ENCODE data around the gene C1orf167.

Gene C1orf167

GRCh38 chr1:11746795-11747487 lies 15.1 kb upstream of the C1orf167 start:
- Histone ChIP-seq H3K9ac (no peak overlapping the region), H2AFZ (ENCODE audit: low read depth) (no peak overlapping the region), H3K27ac (no peak overlapping the region), H3K4me2 (no peak overlapping the region), H3K4me3 (IDR thresholded peaks at IDR 0.05; ENCODE audit: insufficient read depth, low read depth, low read length) (no peak overlapping the region), H3K27me3 (ENCODE audit: insufficient read depth, low read depth) (no peaks in the 10 kb centered on the region), H3K36me3 (ENCODE audit: insufficient read depth) (no peaks in the 10 kb centered on the region), H4K20me1 (ENCODE audit: insufficient read depth) (no peaks in the 10 kb centered on the region), H3K4me1 (ENCODE audit: low read depth, poor library complexity, severe bottlenecking) (peaks cover 7% of the 10 kb centered on the region), H3K79me2 (ENCODE audit: insufficient read depth, low read depth) (no peaks in the 10 kb centered on the region)
- TF ChIP-seq CTCF (conservative IDR thresholded peaks at IDR 0.05; ENCODE audit: low read depth, low read length) = no peak

GRCh38 chr1:11748294-11749202 lies 13.4 kb upstream of the C1orf167 start:
- no peak overlapping the region for H3K4me3 ChIP-seq (IDR thresholded peaks at IDR 0.05; ENCODE audit: insufficient read depth, low read depth, low read length)
- peaks cover 7% of the 10 kb centered on the region for H3K4me1 ChIP-seq (ENCODE audit: low read depth, poor library complexity, severe bottlenecking)
- no peaks in the 10 kb centered on the region for H4K20me1 ChIP-seq (ENCODE audit: insufficient read depth)
- H3K79me2 ChIP-seq (ENCODE audit: insufficient read depth, low read depth) = no peaks in the 10 kb centered on the region
- no peak overlapping the region for H3K4me2 ChIP-seq
- H3K36me3 ChIP-seq (ENCODE audit: insufficient read depth) = no peaks in the 10 kb centered on the region
- no peak overlapping the region for H3K27ac ChIP-seq
- no peak for TF ChIP-seq CTCF (conservative IDR thresholded peaks at IDR 0.05; ENCODE audit: low read depth, low read length)
- no peaks in the 10 kb centered on the region for H3K27me3 ChIP-seq (ENCODE audit: insufficient read depth, low read depth)
- no peak overlapping the region for H2AFZ ChIP-seq (ENCODE audit: low read depth)
- H3K9ac ChIP-seq = no peak overlapping the region

- peak; percentile 70 for TF ChIP-seq CTCF (conservative IDR thresholded peaks at IDR 0.05; ENCODE audit: low read depth, low read length)
- Histone ChIP-seq H3K4me2 (no peak overlapping the region), H2AFZ (ENCODE audit: low read depth) (no peak overlapping the region), H3K27me3 (ENCODE audit: insufficient read depth, low read depth) (no peaks in the 10 kb centered on the region), H3K4me3 (IDR thresholded peaks at IDR 0.05; ENCODE audit: insufficient read depth, low read depth, low read length) (no peak overlapping the region), H3K27ac (no peak overlapping the region), H3K36me3 (ENCODE audit: insufficient read depth) (no peaks in the 10 kb centered on the region), H3K9ac (no peak overlapping the region), H4K20me1 (ENCODE audit: insufficient read depth) (no peaks in the 10 kb centered on the region), H3K79me2 (ENCODE audit: insufficient read depth, low read depth) (no peaks in the 10 kb centered on the region), H3K4me1 (ENCODE audit: low read depth, poor library complexity, severe bottlenecking) (peaks cover 7% of the 10 kb centered on the region)
Measured at GRCh38 chr1:11749203-11749689, 12.7 kb upstream of the C1orf167 start.

- Histone ChIP-seq H3K79me2 (ENCODE audit: insufficient read depth, low read depth) (no peaks in the 10 kb centered on the region), H3K4me1 (ENCODE audit: low read depth, poor library complexity, severe bottlenecking) (peaks cover 7% of the 10 kb centered on the region), H3K27me3 (ENCODE audit: insufficient read depth, low read depth) (no peaks in the 10 kb centered on the region), H4K20me1 (ENCODE audit: insufficient read depth) (no peaks in the 10 kb centered on the region), H3K27ac (no peak overlapping the region), H2AFZ (ENCODE audit: low read depth) (no peak overlapping the region), H3K4me3 (IDR thresholded peaks at IDR 0.05; ENCODE audit: insufficient read depth, low read depth, low read length) (no peak overlapping the region), H3K9ac (no peak overlapping the region), H3K4me2 (no peak overlapping the region), H3K36me3 (ENCODE audit: insufficient read depth) (no peaks in the 10 kb centered on the region)
- TF ChIP-seq CTCF (conservative IDR thresholded peaks at IDR 0.05; ENCODE audit: low read depth, low read length) = no peak
Measured at GRCh38 chr1:11749996-11750395, 12.0 kb upstream of the C1orf167 start.

All from KMS-11 (cell line).